CD4-positive, alpha-beta T cell treated with Interleukin-6 at 100 ng/mL for 8 hours (primary cell): Measurements from ENCODE around the gene PRSS53.
"Not testable (repeated sequence)": the region's sequence is repeated elsewhere in the genome, so short reads cannot be mapped to it uniquely, and the experiment has no call there.

Source experiments
- DNase-seq: peaks from one replicate; pipeline ENCODE4 v3.0.0-alpha.2; 2020; ENCODE audit warnings: mixed read lengths, low spot score

The PRSS53 gene

DNA sequence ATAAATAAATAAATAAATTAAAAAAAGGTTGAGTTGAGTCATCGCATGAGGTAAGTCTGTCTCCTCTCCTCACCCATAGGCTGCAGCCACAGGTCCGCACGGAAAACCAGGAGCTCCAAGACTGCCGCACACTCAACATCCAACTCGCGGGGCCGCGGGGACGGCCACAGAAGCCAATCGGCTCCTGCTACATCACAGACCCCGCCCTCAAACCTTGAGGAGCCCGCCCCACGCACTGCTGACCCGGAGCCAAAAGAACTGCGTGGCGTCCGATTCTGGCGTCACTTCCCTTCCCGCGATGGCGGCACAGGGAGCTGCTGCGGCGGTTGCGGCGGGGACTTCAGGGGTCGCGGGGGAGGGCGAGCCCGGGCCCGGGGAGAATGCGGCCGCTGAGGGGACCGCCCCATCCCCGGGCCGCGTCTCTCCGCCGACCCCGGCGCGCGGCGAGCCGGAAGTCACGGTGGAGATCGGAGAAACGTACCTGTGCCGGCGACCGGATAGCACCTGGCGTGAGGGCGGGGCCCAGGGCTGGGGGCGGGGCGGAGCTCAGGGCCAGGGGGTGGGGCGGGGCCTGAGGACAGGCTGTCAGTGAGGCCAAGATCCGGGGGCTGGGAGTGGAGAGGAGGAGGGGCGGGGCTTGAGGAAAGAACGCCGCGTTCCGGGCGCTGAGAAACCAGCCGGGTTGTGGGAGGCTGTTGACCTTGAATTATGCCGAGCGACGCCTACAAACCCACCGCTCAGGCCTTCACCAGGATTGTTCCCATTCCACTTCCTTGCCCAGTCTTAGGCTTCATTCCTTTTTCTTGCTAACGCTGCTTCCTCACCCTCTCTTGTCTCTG, 28.9 kb upstream of the PRSS53 start, which contains the start of gene KAT8:
Gene KAT8 (plus strand): TSS at position 281 of the 839 bp plus-strand sequence. CDS start 18 bp downstream, at position 299.
- DNase-seq, result peak; percentile 98

DNA sequence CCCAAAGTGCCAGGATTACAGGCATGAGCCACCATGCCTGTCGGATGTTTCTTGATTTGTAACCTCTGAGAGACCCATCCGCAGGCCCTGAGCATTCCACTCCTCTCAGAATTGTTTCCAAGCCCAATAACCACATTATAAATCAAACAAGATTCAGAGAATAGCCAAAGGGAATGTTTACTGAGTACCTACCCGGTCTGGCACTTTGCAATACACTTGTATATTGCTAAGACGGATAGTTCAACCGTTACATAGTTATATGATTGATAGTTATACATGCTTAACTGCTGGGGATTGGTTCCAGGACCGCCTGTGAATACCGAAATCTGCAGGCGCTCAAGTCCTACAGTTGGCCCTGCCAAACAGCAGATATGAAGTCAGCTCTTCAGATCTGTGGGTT, 25.7 kb upstream of the PRSS53 start:
- DNase-seq, result no peak

- no peak for DNase-seq
Observed at GRCh38 chr16:31113121-31114120, 24.7 kb upstream of the PRSS53 start.

GRCh38 chr16:31112711-31113110, 24.0 kb upstream of the PRSS53 start:
- DNase-seq, result no peak

GRCh38 chr16:31111881-31112466, 23.2 kb upstream of the PRSS53 start:
- no peak for DNase-seq

GRCh38 chr16:31110106-31111034, 21.6 kb upstream of the PRSS53 start:
- DNase-seq, result no peak

DNA sequence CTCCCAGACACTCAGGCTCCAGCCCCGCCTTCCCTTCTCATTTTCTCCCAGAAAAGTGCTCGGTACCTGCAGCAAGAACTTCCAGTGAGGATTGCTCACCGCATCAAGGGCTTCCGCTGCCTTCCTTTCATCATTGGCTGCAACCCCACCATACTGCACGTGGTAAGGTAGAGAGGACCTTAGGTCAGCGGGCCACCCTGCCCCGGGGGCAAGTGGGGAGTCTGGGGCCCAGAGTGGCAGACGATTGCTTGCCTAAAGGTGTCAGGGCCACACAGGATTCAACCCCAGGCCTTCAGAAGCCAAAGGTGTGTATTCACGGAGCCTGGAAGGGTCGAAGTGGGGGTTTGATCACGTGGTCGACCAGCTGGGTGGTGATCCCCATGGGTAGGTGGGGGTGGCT, 20.9 kb upstream of the PRSS53 start:
- DNase-seq, result no peak

DNA sequence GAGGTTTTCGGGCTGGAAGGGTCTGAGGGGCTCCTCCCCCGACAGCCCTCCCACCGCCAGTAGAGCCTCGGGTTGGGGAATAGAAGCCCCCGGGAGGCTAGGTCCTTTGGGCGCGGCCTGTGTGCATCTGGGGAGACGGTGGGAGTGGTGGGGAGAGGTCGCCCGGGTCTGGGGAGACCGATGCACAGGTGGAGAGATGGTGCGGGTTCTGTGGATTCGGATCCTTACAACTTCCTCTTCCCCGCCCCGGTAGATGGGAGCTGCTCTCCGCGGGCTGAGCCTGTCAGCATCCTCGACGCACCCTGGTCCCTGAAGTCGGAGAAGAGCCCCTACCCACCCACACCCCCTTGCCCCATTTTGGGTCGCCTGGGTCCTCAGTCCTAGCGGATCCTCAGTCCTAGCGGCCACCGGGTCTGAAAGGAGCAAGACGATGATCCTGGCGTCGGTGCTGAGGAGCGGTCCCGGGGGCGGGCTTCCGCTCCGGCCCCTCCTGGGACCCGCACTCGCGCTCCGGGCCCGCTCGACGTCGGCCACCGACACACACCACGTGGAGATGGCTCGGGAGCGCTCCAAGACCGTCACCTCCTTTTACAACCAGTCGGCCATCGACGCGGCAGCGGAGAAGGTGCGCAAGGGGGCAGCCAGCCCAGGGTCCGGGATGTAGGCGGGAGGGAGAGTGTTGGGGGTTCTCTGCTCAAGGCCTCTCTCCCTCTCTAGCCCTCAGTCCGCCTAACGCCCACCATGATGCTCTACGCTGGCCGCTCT, 20.2 kb upstream of the PRSS53 start:
- DNase-seq, result no peak

DNA sequence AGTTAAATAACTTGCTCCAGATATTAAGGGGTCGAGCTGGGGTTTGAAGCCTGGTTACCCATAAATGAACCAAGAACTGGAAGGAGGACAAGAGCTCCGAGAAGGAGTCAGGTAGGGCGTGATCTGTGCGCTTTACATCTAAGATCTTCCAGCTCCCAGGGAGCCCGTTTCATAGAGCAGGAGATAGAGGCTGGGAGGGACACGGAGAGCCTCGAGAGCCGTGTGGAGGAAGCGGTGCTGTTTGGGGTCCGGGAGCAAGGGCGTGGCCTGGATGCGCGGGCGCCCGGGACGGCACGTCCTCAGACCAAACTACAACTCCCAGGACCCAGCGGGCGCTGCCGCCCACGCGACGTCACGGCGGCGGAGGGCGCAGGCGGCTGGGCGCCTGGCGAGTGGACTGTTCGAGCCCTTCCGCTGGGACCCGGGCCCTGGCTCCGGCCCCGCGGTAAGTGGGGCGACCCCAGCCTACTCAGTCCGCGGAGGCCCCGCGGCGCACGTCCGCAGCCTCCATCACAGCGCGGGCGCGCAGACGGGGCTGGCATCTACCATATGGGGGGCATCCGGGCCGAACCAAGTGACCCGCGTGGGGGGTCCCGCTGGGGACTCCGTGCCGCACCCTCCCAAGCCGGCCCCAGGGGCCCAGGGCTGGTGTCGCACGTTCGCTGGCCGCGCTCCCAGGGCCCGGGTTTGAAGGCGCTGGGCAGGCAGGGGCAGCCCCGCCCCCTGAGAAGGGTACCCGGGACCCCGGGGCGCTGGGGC, 19.5 kb upstream of the PRSS53 start, which contains the start of gene BCKDK:
Gene BCKDK (plus strand): TSS at position 352 of the 759 bp plus-strand sequence. CDS start 838 bp downstream, outside the sequence.
- DNase-seq, result peak; percentile 59

GRCh38 chr16:31107465-31107867, 18.7 kb upstream of the PRSS53 start:
- DNase-seq, result no peak

GRCh38 chr16:31106509-31107464, 18.0 kb upstream of the PRSS53 start:
- no peak for DNase-seq

DNA sequence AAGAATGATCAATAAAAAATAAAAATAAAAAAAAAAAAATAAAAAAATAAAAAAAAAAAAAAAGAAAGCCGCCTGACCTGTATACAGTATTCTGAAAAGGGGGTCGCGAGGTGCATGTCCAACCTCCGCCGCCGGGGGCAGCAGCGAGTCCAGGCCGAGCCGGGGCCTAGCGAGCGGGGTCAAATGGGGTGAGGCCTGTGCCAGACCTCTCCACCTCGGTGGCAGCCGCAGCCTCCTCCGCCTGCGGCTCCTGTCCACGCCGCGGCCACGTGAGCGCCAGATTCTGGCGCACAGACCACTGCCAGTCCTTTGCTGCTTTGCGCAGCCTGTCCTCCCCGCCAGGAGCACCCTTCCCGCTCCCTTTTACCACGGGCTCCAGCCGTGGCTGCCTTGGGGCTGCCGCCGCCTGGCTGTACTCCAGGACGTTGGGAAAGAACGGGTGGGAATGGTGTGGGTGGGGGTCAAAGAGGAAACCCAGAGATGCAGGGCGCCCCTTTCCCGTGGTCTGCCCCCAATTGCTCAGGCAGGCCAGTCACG, 17.0 kb upstream of the PRSS53 start:
- DNase-seq, result peak; percentile 67

DNA sequence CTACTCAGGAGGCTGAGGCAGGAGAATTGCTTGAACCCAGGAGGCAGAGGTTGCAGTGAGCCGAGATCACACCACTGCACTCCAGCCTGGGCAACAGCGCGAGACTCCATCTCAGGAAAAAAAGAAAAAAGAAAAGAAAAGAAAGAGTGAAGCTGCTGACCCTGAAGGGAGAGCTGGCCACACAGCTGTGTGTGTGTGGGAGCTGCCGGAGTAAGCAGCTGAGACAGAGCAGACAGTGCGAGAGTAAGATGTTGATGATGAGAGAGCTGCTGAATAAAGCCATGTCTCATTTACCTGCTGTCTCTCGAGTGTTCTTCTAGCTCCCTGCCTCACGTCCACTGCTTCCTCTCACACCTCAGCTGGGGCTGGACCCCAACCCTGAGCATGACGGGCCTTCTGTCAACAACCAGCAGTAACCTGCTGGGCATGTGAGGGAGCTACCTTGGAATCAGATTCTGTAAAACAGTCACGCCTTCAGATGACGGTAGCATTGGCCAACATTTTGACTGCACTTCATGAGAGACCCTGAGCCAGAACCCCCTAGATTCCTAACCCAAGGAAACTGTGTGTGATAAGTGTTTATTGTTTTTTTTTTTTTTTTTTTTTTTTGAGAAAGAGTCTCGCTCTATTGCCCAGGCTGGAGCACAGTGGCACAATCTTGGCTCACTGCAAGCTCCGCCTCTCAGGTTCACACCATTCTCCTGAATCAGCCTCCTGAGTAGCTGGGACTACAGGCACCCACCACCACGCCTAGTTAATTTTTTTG, 12.3 kb upstream of the PRSS53 start:
- not testable (repeated sequence) for DNase-seq

DNA sequence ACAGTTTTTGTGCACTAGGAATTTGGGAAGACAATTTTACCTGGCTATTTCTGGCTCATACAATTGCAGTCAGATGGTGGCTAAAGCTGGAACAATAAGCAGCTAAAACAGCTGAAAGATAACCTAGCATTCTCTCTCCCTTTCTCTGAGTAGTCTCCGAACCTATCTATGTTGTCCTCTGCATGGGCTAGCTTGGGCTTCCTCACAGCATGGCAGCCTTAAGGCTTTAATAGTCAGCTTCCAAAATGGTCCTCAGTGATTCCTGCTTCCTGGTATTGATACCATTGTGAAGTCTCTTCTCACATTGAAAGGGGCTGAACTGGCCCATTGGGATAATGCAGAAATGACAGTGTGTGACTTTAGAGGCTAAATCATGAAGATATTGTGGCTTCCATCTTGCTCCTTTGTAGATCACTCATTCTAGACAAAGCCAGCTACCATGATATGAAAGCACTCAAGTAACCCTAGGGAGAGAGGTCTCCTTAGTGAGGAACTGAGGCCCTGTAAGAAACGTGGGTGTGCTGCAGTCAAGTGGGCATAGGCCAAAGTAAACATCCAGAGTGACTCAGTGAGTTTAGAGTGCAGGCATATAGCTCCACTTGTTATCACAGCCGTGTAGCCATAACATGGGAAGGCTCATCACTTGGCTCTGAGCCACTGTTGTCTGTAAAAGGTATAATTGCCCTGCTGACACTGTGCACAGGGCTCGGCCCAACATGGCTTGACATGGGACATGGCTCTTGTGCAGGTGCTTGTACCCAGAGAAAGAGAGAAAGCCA, 11.3 kb upstream of the PRSS53 start:
- no peak for DNase-seq

GRCh38 chr16:31094424-31095120, 5.8 kb upstream of the PRSS53 start, which contains the start of gene VKORC1:
VKORC1 (minus strand) TSS chr16:31094797; CDS start chr16:31094729, 68 bp downstream.
- peak; percentile 88 for DNase-seq

GRCh38 chr16:31094088-31094423, 5.3 kb upstream of the PRSS53 start:
- DNase-seq, result no peak
